ENCODE results near the gene PCSK4.

PCSK4 gene

GRCh38 chr19:1488282-1488601 lies 1.9 kb downstream of the PCSK4 start:
- Histone ChIP-seq H3K36me3 (ENCODE audit: control insufficient read depth, low read length) (no peaks in the 10 kb centered on the region), H3K27me3 (ENCODE audit: control insufficient read depth, low read length) (no peaks in the 10 kb centered on the region), H3K4me2 (ENCODE audit: low read length) (no peak overlapping the region), H4K20me1 (ENCODE audit: control insufficient read depth, insufficient read depth, low read depth, low read length) (0 out of 2 replicates have a peak, but pooled peaks cover 3% of the 10 kb centered on the region), H3K4me3 (ENCODE audit: low read length) (no peak overlapping the region), H3K79me2 (ENCODE audit: control insufficient read depth, low read length) (no peaks in the 10 kb centered on the region), H3K9me2 (replicated peaks; ENCODE audit: control insufficient read depth, low read length) (no peaks in the 10 kb centered on the region), H3K4me1 (ENCODE audit: control insufficient read depth, low read length) (peaks cover 15% of the 10 kb centered on the region), H3F3A (ENCODE audit: control insufficient read depth, insufficient read depth) (no peaks in the 10 kb centered on the region), H3K27ac (ENCODE audit: low read depth, low read length) (no peak overlapping the region), H3K9me3 (ENCODE audit: control insufficient read depth, insufficient read depth, low read length) (no peaks in the 10 kb centered on the region)
- TF ChIP-seq, protein P1, sequence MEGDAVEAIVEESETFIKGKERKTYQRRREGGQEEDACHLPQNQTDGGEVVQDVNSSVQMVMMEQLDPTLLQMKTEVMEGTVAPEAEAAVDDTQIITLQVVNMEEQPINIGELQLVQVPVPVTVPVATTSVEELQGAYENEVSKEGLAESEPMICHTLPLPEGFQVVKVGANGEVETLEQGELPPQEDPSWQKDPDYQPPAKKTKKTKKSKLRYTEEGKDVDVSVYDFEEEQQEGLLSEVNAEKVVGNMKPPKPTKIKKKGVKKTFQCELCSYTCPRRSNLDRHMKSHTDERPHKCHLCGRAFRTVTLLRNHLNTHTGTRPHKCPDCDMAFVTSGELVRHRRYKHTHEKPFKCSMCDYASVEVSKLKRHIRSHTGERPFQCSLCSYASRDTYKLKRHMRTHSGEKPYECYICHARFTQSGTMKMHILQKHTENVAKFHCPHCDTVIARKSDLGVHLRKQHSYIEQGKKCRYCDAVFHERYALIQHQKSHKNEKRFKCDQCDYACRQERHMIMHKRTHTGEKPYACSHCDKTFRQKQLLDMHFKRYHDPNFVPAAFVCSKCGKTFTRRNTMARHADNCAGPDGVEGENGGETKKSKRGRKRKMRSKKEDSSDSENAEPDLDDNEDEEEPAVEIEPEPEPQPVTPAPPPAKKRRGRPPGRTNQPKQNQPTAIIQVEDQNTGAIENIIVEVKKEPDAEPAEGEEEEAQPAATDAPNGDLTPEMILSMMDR (IDR thresholded peaks at IDR 0.05; ENCODE audit: low read depth, low read length, poor library complexity, severe bottlenecking): no peak
- no peak for TF ChIP-seq EZH2phosphoT487 (IDR thresholded peaks at IDR 0.05; ENCODE audit: borderline replicate concordance, low read length)

GRCh38 chr19:1487576-1488281 lies 2.4 kb downstream of the PCSK4 start:
- H3K4me1 ChIP-seq (ENCODE audit: control insufficient read depth, low read length): peaks cover 15% of the 10 kb centered on the region
- 0 out of 2 replicates have a peak, but pooled peaks cover 3% of the 10 kb centered on the region for H4K20me1 ChIP-seq (ENCODE audit: control insufficient read depth, insufficient read depth, low read depth, low read length)
- TF ChIP-seq, protein P1 (IDR thresholded peaks at IDR 0.05; ENCODE audit: low read depth, low read length, poor library complexity, severe bottlenecking): no peak
- no peak for TF ChIP-seq EZH2phosphoT487 (IDR thresholded peaks at IDR 0.05; ENCODE audit: borderline replicate concordance, low read length)
- H3K9me2 ChIP-seq (replicated peaks; ENCODE audit: control insufficient read depth, low read length): no peaks in the 10 kb centered on the region
- H3K27ac ChIP-seq (ENCODE audit: low read depth, low read length): no peak overlapping the region
- H3K4me3 ChIP-seq (ENCODE audit: low read length): no peak overlapping the region
- H3K9me3 ChIP-seq (ENCODE audit: control insufficient read depth, insufficient read depth, low read length): no peaks in the 10 kb centered on the region
- H3K36me3 ChIP-seq (ENCODE audit: control insufficient read depth, low read length): no peaks in the 10 kb centered on the region
- no peak overlapping the region for H3K4me2 ChIP-seq (ENCODE audit: low read length)
- no peaks in the 10 kb centered on the region for H3F3A ChIP-seq (ENCODE audit: control insufficient read depth, insufficient read depth)
- H3K79me2 ChIP-seq (ENCODE audit: control insufficient read depth, low read length): no peaks in the 10 kb centered on the region
- H3K27me3 ChIP-seq (ENCODE audit: control insufficient read depth, low read length): no peaks in the 10 kb centered on the region

DNA sequence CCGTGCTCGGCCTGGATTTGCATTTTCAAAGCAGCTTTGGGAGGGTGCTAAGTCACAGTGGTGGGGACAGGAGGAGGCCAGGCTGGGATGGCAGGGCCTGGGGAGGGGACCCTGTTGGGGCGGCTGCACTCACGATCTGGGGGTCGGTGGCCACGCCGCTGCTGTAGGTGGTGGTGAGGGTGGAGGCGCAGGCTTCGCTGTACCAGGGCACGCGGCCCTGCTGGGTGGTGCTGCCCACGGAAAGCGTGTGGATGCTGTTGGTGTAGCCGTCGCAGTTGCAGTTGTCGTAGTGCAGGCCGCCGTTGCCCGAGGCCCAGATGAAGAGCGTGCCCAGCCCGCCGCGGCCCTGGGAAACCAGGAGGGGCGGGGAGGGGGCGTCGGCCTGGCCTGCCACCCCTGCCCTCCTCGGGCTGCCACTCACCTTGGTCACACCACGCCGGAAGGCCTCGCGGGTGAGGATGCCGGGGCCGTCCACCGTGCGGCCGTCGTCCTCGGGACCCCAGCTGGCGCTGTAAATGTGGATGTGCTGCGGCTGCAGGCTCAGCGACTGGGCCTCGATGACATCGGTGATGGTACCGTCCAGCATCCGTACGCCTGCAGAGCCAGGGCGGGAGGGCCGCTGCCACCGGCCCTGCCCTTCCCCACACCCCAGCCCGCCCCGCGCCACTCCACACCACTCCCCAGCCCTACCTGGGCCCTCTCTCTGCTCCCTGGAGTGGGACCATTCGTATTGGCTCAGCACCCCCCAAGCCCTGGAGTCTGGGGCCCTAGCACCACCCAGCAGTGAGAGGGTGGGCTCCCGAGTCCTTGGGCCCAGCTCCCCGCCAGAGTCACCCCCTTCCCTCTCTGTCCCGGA lies 3.2 kb downstream of the PCSK4 start:
- 0 out of 2 replicates have a peak, but pooled peaks cover 3% of the 10 kb centered on the region for H4K20me1 ChIP-seq (ENCODE audit: control insufficient read depth, insufficient read depth, low read depth, low read length)
- no peak overlapping the region for H3K4me2 ChIP-seq (ENCODE audit: low read length)
- no peak overlapping the region for H3K27ac ChIP-seq (ENCODE audit: low read depth, low read length)
- no peaks in the 10 kb centered on the region for H3K9me3 ChIP-seq (ENCODE audit: control insufficient read depth, insufficient read depth, low read length)
- H3F3A ChIP-seq (ENCODE audit: control insufficient read depth, insufficient read depth): no peaks in the 10 kb centered on the region
- H3K36me3 ChIP-seq (ENCODE audit: control insufficient read depth, low read length): no peaks in the 10 kb centered on the region
- TF ChIP-seq, protein P1 (IDR thresholded peaks at IDR 0.05; ENCODE audit: low read depth, low read length, poor library complexity, severe bottlenecking): no peak
- TF ChIP-seq EZH2phosphoT487 (IDR thresholded peaks at IDR 0.05; ENCODE audit: borderline replicate concordance, low read length): no peak
- H3K4me3 ChIP-seq (ENCODE audit: low read length): no peak overlapping the region
- H3K9me2 ChIP-seq (replicated peaks; ENCODE audit: control insufficient read depth, low read length): no peaks in the 10 kb centered on the region
- peaks cover 15% of the 10 kb centered on the region for H3K4me1 ChIP-seq (ENCODE audit: control insufficient read depth, low read length)
- H3K27me3 ChIP-seq (ENCODE audit: control insufficient read depth, low read length): no peaks in the 10 kb centered on the region
- no peaks in the 10 kb centered on the region for H3K79me2 ChIP-seq (ENCODE audit: control insufficient read depth, low read length)

All from DOHH2 (cell line).